22Rv1 (cell line): ENCODE results near the gene PSD4.

Source experiments
- ZFX ChIP-seq: fragments of 450-650 bp; IDR thresholded peaks from 2 replicates; pipeline ENCODE4 v1.6.1; 2017; ENCODE audit warnings: antibody characterized with exemption, borderline replicate concordance
- TF ChIP-seq, protein P1 (sequence below): fragments of 450-650 bp; IDR thresholded peaks from 2 replicates; pipeline ENCODE4 v1.5.1; 2017; ENCODE audit warnings: mild to moderate bottlenecking

DNA sequence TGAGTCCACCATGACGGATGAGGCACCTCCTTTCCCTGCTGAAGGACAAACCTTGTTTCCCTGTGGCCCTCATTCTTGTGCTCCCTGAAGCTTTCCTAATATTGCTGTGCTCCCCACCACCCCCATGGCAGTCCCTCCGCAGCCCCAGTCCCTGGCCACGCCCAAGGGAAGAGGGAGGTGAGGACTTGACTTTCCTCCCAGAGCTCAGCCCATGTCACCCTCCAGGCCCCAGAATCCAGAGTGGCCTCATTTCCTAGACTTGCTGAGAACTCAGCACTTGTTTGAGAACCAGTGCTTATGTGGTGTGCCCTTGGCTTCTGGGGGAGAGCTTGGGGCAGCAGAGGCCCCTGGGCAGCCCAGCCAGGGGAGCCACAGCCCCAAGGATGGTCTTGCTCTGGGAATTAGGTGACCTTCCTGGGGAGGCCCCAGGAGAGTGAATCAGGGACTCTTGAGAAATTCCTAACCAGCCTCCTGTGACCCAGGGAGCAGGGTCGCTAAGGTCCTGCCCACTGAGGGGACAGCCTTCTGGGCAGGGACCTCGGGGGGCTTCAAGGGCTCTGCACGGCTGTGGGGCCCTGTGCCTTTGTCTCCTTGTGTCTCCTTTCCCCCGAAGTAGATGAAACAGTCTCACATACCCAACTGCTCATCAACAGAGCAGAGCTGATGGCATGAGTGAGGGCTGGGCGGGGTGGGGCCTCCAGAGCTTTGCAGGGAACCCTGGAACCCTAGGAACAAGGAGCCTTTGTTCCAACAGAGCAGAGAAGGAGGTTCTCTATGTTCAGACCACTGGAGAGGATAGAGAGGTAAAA lies 27.9 kb downstream of the PSD4 start:
- TF ChIP-seq, protein P1, sequence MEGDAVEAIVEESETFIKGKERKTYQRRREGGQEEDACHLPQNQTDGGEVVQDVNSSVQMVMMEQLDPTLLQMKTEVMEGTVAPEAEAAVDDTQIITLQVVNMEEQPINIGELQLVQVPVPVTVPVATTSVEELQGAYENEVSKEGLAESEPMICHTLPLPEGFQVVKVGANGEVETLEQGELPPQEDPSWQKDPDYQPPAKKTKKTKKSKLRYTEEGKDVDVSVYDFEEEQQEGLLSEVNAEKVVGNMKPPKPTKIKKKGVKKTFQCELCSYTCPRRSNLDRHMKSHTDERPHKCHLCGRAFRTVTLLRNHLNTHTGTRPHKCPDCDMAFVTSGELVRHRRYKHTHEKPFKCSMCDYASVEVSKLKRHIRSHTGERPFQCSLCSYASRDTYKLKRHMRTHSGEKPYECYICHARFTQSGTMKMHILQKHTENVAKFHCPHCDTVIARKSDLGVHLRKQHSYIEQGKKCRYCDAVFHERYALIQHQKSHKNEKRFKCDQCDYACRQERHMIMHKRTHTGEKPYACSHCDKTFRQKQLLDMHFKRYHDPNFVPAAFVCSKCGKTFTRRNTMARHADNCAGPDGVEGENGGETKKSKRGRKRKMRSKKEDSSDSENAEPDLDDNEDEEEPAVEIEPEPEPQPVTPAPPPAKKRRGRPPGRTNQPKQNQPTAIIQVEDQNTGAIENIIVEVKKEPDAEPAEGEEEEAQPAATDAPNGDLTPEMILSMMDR, result no peak
- no peak for TF ChIP-seq ZFX
